DMS53 (cell line): ENCODE measurements around the gene ANKH.
A peak's percentile ranks its signal among the peaks of the same experiment; 100 is the strongest.

Experiments
- DNase-seq: peaks from one replicate; lab custom pipeline; 2025; lab: John Stamatoyannopoulos, UW

Gene ANKH

DNA sequence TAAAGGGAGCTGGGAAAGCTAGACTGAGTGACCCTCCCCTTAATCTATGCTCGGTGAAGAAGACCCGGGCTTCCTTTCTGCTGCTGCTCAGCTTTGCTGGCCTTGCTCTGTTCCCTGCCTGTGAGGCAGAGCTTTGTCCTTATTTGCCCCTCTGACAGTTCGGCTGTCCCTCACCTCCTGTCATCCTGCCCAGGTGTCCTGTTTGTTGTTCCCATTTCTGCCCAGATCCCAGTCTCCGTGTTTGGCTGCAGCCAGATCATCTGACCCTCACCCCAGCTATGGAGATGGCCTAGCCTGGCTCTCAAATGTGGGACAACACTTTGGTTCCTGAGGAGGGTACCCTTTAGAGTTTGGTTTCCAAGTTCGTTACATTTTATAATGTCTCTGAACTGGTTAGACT lies 186.8 kb downstream of the ANKH start:
- DNase-seq = no peak

DNA sequence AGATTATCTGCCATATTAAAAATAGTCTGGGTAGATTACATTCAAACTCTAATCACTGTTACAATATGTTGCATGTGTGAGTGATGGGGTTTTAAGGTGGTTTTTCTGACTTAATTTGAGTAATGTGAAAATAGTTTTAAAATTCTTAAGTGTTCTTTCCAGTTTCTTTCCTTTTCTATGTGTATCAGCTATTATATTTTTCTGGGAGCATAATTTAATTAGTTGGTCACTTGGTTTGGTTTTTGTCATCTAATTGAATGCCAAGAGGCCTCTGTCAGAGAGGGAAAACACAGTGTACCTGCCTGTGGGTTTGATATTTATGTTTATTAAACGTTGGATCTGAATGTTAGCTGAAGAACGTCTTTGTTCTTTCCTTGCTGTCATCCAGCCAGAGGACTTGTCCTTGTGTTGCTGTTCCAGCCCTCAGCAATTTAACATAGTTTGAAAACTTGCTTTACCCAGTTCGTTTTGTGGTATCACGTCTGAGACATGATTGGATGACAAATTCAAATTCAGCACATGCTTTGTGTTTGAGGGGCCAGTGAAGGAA lies 187.6 kb downstream of the ANKH start:
- no peak for DNase-seq

DNA sequence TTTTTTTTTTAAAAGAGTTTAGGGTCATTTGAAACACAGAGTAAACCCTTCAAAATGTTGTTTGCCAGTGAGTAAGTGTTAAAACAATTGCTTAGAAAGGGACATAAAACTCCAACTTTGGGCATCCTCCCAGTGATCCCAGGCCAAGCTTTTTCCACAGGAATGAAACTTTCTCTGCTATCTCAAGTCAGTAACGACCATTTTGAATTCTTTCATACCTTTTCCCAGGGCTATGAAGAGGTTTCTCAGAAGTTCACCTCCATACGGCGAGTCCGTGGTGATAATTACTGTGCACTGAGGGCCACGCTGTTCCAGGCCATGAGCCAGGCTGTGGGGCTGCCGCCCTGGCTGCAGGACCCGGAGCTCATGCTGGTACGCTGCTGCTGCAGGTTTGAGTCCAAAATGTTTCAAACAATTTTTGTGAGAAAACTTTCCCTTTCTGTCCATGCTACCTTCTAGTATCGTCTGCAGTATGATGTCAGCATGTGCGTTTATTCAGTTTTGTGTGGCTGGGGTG lies 190.3 kb downstream of the ANKH start:
- no peak for DNase-seq

DNA sequence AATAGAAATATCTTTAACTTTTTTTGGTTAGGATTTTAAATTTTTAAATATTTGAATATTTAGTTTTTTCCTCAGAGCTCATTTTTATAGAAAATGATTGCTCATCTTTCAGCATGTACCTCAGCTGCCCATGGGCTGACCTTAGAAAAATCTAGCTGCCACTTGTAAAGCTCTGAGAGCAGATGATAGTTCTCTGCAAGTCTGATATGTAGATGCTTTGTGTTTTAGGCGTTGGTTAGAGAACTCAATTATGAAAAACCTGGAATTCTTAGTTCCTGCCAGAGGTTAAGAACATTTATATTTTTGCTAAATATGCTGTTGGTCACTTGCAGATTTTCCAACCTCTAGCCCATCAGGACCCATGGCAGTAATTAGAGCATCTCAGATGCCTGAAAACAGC lies 192.0 kb downstream of the ANKH start:
- no peak for DNase-seq

DNA sequence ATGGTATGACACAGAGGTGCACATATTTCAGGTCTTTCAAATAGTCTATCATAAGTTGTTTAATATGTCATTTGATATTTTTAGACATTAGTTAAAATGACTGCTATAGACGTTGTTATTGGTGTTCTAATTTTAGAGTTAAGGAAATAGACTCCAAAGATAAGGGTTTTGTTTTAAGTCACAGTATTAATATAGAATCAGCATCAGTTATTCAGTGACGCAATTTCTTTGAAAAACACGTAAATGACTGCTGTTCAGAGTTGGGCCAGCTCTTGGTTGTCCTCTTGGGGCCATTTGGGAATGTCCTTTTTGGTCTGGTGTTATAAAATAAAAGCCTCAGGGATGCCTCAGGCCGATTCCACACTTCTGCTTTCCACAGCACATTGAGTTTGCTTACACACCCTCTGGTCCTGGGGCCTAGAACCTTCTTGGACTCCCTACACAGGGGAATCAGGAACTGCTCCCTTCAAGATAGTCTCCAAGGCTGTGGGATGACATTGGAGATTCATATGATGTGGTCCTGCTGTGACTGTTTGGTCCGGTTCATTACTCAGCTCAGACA lies 192.7 kb downstream of the ANKH start:
- no peak for DNase-seq

DNA sequence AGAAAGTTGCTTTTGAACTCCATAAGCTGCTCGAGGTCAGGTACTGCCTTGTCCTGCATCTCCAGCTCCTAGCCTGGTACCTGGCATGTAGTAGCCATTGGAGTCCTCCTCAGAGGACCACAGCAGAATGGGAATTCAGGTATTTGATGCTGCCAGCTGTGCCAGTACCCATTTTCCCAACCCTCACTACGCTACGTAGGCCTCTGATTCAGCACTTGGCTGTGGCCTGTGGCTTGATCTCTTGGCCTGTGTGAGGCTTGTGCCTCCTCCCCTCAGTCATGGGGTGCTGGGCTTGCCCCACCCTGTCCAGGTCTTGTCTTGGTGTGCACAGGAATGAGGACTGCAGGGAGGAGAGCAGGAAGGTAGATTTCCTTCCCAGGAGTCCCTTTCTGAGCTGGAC lies 195.3 kb downstream of the ANKH start:
- DNase-seq = no peak

DNA sequence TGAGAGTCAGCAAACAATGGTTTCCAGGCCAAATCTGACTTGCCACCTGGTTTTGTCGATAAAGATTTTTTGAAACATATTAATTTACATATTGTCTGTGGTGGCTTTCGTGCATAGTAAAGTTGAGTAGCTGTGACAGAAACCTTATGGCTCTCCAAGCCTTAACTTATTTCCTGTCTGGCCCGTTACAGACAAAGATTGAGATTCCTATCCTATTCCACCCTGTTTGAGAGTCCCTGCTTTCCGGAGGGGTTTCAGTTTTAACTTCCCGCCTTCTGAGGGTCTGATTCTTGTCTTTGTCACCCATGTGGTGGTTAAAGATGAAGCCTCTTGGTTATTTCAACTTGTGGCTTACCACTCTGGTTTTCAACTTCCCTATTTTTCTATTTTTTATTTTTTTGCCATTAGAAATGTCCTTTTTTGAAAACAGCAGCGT lies 195.7 kb downstream of the ANKH start:
- no peak for DNase-seq

DNA sequence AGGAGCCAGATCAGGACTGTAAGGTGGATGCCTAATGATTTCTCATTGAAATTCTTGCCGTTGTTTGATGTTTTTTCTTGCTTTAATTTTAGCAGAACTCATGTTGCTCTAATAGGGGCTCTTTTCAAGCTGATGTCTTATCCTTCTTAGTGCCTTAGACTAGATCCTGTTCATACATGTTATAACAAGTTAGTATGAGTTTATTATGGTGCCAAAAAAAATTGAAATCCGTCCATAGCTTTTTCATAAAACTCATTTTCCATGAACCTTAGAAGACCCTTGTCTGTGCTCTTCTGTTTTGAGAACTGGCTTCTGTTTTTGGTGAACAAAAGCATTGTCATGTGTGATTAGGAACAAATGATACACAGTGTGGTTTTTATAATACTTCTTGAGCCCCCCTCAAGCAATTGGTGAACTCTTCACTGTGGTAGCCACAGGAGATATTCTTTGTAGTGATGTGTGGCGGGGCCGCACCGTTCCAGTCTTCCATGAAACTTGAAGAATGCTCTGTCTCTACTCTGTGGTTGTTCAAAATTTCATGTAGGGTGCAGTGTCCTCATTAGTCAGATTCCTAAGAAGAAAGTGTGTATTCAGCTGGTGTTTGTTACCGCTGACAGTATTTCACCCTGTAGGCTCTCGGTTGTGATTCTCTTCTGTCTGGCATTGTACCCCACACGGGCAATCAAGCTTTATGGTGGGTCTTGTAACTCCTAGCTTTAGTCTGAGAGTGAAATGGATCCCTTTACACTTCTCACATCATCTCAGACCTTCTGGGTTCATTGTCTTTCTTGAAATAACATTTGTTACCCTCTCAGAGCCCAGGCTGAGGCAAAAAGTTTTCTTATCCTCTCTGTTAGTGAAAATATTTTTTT lies 196.4 kb downstream of the ANKH start:
- DNase-seq = no peak

DNA sequence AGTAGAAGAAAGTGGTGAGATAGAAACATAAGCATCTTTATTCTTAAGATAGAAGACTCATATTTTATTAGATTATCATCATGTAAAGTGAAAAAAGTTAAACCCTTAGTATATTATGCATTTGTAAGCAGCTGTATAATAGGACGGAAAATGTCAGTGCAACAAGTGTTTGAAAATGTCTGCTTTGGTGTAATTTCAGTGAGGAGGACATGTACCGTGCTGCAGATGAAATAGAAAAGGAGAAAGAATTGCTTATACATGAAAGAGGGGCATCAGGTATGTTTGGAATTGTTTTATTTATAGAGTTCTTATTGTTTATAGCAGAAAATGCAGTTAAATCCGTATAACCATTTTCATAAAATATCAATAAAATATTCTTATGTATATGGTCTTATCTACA lies 198.1 kb downstream of the ANKH start:
- no peak for DNase-seq

DNA sequence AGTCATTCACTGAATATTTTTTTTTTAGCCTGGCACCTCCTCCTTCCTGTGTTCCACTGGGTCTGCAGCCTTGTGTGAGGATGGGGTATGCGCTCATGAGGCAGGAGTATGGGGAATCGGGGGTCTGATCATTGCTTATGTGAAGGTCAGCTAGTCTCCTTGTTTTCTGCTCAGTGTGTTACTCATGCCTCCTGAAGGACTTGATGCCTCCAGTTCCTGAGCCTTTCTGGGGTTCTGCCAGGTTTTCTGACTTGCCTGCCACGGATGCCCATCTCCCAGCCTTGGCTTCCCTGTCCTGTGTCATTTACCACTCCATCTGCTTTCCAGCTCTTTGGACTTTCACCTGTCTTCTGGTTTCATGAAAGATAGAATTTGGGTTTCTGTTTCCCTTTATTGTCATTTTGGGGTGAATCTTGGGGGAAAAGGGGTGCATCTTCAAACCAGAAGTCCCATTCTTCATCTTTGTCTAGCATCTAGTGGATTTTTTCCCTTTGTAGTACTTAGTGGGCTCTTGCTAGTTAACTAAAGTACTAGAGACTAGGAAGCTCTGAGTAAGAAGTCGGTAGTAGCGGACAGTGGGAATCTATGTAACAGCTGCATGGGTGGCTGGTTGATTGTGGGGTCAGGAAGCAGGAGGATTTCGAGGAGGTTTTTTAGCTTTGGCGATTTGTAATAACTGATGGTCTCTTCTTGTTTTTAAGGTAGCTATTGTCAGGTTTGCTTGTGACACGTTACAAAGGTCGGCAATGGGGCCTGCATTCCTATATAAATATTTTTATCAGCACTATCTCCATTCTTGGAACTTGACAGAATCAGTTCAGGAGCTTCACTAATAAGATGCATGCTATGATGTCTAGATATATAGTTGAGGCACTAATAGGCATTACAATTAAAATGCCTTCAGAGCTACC lies 198.8 kb downstream of the ANKH start:
- DNase-seq = no peak

DNA sequence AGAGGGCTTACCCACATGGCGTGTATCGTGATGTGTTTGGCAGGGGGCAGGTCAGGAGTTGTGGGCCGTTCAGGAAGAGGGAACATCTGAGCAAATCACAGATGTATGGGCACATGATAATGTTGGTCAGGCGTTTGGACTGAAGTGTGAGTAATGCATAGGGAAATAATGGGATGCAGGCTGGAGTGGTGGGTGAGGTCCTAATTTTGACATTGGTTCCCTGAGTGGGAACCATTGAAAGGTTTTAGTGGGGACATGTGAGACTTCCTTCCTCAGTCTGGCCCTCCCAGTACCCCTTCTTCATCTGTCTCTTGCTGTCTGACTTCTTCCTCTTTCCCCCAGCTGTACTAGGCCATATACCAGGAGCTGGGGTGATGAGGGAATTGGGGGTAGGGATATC lies 199.5 kb downstream of the ANKH start:
- DNase-seq = no peak

DNA sequence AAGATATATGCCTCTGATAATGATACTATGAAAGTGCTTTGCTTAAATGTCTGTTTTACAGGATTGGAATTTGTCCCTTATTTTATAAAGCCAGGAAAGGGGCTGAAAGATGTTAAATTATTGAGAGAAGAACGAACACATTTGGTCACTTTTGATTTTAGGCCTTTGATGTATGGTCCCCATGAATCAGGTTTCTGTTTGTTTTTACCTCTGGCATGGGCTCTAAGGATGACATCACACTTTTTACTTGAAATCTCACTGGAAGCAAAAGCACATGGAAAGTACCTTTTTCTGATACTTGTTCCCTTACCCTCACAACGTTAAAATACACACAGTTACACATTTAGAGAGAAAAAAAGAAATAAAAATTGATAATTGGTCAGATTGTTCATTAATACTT lies 200.2 kb downstream of the ANKH start:
- DNase-seq = peak; percentile 75

DNA sequence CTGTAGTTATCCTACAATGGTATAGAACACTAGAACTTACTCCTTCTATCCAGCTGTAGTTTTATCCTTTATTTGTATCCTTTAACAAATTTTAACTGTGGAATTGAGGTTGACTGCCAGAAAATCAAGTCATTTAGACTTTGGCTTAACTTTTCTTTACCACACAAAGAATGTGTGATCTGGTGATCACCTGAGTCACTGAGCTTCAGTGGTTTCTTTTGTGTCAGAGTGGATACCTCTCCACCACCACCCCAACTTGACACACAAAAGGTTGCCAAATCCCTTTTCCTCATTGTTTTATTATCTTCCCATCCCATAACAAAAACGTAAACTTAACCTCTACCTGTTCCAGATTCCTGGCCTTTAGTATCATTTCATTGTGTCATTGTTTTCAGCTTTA lies 201.6 kb downstream of the ANKH start:
- no peak for DNase-seq

DNA sequence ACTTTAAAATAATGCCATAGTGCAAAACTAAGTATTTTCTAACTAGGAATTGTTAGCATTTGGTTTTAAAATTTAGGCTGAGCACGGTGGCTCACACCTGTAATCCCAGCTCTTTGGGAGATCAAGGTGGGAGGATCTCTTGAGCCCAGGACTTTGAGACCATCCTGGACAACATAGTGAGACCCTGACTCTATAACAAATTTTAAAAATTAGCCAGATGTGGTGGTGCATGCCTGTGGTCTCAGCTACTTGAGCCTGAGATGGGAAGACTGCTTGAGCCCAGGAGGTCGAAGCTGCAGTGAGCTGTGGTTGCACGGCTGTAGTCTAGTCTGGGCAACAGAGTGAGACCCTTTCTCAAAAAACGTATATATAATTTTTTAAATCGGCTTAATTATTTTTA lies 202.2 kb downstream of the ANKH start:
- DNase-seq = no peak

DNA sequence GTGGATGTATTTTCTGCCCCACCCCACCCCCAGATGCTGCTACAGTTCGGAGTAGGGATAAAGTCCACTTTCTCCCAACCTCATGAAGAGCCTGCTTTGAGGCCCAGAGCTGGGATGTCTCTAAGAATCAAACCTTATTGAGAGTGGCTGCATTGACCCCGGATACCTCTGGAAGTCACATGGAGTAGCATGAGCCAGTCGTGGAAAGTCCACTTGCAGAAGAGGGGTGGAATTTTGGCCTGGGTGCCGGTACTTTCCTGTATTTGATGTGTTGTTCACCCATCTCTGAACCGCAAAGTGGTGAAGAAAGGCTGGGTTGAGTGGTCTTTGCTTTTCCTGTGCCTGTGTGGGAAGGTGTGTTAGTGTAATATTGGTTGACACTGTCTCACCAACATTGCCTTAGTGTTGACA lies 203.4 kb downstream of the ANKH start:
- no peak for DNase-seq

DNA sequence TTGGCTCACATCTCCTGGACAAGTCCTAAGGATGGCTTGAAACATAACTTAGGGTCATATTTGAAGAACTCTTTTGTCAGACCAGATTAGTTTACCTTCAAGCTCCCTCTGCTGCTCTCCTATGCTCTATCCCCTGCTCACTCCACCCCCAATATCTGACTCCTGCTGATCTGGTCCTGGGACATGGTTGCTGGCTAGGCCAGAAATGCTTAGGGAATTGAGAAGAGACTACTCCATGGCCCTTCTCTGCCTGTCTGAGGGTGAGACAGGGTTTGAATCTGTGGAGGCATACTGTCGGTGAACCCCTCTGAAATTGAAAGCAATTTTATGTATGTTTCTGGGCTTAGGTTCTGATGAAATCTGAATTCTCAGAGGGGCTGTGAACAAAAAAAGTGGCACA lies 203.8 kb downstream of the ANKH start:
- DNase-seq = no peak

DNA sequence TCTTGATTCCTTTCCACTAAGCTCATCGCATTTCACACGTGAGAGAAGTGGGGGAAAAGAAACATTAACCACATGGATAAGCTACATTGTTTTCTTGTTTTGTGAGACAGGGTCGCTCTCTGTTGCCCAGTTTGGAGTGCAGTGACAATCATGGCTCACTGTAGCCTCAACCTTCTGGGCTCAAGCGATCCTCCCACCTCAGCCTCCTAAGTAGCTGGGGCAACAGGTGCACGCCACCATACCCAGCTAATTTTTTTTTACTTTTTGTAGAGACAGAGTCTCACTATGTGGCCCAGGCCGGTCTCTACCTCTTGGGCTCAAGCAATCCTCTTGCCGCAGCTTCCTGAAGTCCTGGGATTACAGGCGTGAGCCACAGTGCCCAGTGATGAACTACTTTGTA lies 204.3 kb downstream of the ANKH start:
- DNase-seq = no peak

DNA sequence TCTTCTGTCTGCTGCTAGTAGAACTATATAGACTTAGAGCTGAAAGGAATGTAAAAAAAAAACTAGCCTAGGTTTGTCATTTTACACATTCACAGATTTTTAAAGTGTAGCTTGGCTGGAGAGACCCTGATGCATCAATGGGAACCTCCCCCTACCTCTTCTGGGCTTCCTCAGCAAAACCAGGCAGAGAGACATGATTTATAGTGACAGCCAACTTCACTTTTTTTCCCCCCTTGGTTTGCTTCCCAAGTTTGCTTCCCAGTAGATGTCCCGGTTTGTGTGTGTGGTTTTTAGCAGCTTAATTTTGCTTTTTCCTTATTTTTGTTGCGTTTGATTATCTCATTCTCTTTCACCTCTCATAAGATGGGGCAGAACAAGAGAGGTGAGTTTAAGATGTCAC lies 205.2 kb downstream of the ANKH start:
- DNase-seq = no peak

DNA sequence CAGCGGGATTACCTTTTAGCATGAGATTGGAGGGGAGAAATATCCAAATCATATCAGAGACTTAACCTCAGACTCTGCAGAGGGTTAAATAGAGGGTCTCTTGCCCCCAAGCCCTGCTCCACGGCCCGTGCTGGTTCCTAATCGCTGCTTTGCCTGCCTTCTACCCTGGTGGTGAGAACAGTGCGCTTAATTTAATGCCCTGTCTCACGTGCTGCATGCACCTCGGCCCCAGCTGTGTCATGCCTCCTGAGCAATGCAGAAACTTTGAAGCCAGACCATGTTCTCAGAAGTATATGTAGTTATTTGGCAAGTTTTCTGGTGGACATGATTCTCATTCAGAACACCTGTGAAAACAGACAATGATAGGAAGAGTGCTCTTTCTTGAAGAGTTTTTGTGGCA lies 205.6 kb downstream of the ANKH start:
- DNase-seq = peak; percentile 63

DNA sequence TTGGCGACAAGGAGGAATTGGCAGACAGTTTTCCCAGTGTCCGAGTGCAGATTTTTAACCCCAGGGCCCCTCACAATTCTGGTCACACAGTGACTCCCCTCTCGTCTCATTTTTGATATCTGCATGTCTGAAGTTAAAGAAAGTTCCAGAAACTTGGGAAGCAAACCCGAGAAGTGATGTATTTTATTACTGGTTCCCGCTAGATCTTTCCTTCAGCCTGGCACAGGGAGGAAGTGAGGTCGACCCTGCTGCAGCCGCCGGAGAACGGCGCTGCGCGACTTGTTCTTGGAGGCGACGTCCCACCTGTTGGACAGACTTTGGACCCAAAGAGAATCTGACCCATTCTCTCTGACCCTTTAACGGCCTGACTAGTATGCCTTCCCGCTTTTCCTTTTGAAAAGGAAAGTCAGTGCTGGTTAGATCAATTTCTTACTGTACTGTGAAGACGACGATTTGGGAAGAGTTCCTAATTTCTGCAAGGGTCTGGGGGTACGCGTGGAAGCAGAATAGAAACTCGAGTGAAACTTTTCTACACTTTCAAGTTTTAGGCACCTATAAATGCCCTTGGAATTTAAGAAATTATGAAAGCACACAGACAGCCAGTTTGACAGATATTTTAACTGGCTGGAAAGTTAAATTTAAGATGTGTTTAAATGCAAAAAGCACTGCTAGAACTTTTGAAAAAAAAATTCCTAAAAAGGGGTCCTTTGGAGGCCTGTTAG lies 206.3 kb downstream of the ANKH start:
- peak; percentile 75 for DNase-seq

DNA sequence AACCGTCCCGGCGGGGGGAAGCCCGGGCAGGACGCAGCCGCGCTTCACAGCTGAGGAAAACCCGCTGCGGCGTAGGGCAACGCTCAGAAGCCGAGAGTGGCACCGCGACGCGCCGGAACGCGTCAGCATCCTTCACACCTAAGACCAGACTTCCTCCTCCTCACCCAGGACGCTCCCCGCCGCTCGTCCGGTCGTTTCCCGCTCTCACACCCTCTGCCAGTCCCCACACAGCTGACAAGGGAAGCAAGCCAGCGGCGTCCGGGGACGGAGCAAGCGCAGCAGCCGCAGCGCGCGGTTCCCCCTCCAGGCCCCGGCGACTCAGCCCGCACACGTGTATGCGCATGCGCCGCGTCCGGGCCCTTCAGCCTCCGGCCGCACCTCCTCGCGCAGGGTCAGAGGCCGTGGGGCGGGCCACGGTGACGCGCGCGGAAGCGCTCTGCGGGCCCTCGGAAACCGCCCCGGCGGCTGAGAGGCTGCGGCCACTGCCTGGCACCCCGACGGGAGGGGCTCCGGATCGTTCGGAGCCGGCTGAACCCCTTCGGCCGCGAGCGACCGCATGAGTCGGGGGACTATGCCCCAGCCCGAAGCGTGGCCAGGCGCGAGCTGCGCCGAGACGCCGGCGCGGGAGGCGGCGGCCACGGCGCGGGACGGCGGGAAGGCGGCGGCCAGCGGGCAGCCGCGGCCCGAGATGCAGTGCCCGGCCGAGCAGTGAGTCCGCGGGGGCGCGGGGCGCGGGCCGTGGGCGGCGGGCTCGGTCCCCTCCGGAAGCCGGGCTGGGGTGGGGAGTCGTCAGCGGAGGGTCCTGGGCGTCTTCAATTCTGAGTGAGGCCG lies 207.1 kb downstream of the ANKH start, which contains the start of gene OTULIN:
OTULIN (plus strand) TSS at position 449 of the 831 bp plus-strand sequence; CDS start at position 557, 108 bp downstream.
- peak; percentile 98 for DNase-seq
